ENCODE results near the gene DBN1.
"Not testable (repeated sequence)": the region's sequence is repeated elsewhere in the genome, so short reads cannot be mapped to it uniquely, and the experiment has no call there.

Gene DBN1

DNA sequence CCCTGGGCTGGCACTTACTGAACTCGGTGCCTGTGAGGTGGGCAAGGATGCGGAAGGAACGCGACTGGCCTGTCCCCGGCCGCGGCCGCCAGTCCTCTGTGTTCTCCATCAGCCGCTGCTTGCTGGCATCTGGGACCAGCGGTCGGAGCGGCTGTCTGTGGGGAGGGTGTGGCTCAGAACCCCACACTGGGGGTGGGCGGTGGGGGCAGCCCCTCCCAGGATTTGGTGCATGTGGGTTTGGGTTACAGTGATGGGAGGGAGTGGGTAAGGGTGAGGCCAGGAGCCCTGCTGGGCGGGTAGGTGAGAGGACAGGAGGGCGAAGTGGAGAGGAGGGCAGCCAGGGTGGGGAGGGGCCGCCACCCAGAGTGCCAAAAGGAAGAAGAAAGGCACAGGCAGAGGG is 17.6 kb upstream of the DBN1 start:
- DNase-seq, result no peak

DNA sequence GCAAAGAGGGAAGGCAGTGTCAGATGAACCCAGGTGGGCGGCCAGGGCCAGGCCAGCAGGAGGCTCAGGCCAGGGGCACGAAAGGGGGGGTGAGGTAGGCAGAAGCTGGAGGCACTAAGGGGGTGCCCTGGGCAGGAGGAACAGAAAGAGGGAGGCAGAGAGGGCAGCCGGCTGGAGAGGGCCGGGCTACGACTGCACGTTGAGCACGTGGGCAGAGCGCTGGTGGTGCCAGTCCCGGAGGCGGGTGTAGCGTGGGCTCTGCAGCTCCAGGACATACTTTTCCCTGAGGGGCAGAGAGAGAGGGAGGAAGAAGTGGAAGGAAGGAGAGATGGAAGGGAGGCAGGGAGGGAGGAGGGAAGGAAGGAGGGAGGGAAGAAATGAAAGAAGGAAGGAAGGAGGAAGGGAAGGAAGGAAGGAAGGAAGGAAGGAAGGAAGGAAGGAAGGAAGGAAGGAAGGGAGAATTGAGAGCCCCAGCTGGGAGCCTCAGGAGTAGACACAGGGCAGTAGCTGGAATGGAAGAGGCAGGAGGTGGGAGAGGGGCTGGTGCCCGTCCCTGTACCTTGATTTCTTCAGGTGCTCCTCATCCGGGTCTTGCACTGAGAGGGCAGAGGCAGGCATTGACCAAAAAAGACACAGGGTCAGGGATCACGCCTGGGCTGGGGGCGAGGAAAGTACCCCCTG is 17.0 kb upstream of the DBN1 start:
- DNase-seq, result no peak

DNA sequence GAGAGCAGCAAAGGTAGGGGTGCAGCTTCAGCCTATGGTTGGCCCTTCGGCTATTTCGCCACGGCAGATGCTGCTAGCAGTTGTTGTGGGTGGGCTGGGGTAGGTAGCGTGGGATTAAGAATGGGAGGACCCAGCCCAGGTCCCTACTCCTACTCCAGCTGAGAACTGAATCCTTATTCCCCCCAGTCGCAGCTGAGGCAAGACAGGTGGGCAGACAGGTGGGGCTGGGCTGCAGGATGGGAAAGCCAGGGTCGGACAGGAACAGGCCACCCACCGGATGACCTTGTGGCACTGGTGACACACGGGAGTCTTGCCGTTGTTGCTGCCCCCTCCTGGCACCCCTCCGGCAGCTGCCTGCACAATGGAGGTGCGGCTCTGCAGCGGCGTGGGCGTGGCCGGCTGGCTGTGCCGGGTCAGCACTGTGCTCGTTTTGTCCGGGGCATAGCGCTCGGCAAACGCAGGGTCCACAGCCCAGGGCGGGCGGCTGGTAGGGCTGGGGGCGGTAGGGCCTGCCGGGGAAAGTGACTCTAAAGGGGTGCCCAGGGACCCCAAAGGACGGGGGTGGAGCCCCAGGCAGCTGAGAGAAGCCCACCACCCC is 15.8 kb upstream of the DBN1 start:
- no peak for DNase-seq

DNA sequence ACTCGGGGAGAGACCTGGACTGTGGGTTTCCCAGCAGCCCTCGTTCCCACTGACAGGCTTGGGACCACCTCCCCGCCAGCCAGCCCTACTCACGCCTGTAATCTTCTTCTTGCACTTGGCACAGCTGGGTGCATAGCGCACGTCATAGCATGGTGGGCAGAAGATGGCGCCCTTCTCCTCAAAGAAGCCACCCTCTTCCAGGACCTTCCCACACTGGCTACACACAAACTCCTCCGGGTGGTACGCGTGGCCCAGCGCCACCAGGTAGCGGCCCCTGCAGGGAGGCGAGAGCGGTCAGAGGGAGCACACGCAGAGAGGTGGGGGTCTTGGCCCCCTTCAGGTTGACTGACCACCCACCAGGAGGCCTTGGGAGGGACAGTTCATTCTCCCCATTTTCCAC is 14.5 kb upstream of the DBN1 start:
- DNase-seq, result no peak

DNA sequence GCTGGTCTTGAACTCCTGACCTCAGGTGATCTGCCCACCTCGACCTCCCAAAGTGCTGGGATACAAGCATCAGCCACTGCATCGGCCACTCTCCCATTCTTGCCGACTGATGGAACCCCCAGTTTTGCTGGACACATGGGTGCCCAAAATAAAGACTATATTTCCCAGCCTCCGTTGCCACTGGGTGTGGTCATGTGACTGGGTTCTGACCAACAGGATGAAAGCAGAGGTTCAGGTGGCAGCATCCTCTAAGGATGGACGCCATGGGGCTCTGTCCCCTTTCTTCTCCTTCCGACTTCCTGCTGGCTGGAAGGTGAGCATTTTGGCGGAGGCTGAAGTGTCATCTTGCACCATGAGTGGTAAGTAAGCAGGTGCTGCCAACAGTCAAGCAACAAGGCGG is 13.7 kb upstream of the DBN1 start:
- DNase-seq, result no peak

DNA sequence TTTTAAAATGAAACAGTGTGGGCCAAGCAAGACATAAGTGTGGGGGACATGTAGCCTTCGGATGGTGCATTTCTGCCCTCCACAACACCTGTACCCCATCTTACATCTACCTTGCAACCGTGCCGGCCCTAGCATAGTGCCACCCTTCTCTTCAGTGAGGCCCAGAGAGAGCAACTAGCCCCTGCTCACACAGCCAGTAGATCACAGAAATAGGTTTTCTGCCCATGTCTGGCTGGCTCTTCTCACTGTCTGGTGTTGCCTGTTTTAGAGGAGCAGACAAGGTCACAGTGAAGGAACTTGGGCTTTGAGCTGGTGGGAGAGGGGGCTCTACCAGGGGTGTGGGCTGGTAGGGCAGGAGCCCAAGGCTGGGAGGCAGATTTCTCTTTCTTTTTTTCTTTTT is 12.8 kb upstream of the DBN1 start:
- no peak for DNase-seq

DNA sequence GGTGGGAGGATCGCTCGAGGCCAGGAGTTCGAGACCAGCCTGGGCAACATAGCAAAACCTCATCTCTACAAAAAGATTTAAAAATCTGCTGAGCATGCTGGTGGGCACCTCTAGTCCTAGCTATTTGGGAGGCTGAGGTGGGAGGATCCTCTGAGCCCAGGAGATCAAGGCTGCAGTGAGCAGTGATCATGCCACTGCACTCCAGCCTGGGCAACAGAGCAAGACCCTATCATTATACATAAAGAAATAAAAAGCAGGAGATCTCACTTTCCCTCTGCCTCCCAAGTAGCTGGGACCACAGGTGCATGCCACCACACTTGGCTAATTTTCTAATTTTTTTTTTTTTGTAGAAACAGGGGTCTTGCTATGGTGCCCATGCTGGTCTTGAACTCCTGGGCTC is 12.3 kb upstream of the DBN1 start:
- not testable (repeated sequence) for DNase-seq

DNA sequence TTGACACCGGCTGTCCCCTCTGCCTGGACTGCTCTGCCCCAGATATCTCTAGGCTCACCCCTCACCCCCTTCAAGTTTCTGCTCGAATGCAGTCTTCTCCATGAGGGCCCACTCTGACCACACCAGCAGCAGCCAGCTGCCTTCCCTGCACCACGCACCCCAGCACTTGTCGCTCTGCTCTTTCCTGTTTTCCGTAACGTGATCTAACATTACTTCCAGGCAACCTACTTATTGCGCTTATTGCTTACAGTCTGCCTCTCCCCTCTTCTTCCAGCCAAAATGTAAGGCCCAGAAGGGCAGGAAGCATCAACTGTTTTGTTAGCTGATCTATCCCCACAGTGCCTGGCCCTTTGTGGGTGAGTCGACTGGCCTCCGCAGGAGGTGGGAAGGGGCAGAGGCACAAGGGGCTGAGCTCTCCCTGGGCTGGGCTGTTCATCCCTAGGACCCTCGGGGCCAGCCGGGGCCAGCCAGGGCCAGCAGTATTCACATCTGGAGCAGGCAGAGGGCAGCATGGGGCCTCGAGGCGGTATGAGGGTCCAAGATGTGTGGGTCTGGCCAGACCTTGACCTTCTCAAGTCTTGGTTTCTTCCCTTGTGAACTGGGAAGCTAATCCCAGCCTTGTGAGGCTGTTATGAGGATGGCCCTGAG is 11.6 kb upstream of the DBN1 start:
- DNase-seq, result no peak

DNA sequence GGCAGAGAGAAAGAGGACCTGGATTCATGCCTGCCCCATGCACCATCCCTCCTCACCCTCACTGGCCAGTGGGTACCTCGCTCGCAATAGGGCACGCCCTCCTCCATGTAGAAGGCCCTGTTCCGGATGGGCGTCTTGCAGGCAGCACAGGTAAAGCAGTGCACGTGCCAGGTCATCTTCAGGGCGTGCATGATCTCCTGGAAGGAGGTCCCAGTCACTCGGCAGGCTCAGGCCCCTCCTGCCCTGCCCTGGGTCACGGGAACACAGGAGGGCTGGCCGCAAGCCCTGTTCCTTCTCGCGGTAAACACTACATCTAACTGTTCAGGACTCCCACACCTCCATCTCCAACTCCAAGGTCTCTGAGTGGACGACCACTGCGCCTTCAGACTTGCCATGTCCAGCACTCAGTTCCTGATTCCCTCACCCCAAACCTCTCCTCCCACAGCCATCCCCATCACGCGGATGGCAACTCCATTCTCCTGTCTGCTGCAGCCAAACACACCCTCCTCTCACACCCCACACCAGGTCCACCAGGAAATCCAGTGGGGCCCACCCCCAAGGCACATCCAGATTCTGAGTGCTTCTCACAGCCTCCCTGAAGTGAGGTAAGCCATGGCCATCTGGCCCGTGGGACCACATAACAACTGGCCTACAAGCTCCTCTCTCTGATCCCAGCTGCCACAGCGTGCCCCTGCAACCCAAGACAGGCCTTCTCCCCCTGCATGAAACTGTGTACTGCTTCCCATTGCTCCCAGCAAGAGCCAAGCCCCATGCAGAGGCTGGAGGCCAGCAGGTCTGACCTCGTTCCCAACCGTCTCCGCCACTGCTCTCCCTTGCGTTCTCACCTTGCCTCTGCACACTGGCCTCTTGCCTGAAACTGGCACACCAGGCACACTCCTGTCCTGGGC is 10.8 kb upstream of the DBN1 start:
- DNase-seq, result no peak

DNA sequence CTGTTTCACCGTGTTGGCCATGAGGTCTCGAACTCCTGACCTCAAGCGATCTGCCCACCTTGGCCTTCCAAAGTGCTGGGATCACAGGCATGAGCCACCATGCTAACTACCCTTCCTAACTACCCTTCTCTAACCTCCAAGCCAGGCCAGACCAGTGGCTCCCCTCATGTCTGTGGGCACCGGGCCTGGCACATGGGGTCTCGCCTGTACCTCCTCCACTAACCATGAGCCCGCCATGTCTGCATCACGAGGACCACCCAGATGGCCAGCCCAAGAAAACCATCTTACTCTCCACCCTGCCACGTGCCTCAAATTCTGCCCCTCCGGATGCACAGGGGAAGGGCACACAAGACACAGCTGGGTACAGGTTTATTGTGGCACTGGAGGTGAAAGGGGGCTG is 9.6 kb upstream of the DBN1 start:
- DNase-seq, result no peak

DNA sequence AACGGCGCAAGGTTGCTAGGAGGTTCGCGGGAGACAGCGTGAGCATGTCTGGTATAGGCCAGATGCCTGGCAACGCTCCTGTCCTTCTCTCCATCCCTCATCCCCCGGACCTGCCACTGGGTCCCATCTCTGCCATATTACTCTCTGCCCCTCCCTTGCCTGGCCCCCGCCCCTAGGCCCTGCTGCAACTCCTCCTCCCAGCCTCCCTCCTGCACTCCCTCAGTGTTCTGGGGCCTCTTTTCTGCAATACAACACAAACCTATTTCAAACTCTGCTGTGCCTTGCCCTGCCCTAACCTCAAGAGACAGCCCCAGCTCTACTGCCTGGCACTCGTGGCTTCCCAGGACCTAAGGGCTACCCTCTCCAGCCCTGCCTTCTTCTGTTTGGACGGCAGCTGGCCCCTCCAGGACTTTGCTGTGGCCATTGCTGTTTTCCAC is 8.9 kb upstream of the DBN1 start:
- no peak for DNase-seq

DNA sequence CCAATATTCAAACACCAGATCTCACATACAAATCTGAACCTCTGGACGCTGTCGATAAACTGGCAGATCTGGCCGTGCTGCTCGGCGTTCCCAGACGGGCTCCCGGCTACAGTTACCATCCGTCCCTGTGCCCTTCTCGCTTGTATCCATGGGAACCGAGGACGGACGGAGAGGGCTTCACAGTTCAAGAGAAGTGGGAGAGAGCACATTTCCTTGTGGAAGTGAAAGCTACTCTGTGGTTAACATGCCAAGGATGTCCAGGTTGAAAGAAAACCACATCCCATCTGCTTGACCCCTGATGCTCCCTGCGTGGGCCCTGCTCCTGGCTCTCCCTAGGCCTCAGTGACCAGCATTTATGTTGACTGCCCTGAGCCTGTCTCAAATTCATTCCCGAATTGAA is 6.3 kb upstream of the DBN1 start:
- peak; percentile 32 for DNase-seq

DNA sequence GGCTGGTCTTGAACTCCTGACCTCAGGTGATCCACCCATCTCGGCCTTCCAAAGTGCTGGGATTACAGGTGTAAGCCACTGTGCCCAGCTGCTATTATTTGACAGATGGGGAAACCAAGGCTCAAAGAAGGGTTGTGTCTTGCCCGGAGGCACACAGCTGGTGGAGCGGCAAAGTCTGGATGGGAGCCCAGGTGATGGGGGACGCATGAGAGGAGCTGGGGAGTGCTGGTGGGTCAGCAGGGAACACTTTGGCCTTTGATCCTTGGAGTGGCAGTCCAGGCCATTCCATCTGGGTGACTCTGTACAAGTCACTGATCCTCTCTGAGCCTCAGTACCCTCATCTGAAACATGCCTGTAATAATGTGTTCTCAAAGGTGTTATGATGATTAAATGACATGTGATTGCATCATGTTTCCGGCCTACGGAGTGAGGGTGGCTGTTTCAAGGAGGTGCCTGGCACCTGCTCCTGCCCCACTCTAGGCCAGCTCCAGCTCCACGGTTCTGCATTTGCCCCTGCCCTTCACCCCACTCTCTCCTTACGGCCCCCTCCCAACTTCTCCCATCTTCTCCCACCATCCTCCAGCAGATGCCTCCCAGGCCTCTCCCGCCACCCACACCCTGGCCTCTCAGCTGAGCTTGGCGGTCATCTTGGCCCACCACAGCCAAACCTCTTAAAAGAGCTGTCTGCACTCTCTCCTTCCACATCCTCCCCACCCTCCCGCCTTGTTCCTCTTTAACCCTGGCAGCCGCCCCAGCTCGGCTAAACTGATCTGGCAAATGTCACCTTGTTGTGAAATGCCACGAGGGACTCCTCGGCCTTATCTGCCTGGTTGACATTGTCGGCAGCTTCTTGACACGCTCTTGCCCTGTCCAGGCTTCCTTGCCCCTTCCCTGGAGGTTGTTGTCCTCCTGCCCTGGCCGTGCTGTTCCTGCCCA is 5.5 kb upstream of the DBN1 start:
- peak; percentile 45 for DNase-seq

DNA sequence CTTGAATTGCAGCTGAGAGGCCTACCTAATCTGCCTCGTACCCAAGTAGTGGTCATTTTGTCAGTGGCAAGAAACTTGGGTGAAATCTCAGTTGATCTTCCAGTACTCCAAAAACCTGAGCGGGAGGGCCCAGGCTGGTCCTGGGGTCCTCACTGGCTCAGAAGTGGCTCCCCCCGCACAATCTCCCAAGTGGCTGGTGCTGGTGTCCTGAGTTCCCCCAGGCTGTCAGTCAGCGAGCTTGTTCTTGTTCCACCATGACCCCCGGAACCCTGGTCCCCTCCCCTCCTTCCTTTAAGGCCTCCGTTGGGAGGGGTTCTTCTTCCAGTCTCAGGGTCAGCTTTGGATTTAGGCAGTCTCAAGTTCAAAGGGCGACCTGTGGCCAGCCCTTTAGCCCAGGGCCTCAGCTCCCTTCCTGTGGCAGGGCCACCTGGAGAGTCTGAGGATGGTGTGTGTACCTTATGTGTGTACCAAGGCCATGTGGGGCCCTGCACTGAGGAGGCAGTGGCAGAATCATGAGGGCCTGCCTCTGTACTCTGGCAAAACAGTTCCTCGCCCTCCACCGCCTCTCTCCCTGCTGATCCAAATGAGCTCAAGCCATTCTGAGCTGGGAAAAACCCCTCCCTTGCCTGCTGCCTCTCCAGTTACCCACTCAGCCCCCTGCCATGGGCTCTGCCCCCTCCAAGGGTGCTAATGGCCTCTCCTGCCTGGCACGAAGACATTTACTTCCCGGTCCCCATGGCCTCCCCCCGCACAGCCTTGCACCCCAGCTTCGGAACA is 4.5 kb upstream of the DBN1 start:
- DNase-seq, result no peak

DNA sequence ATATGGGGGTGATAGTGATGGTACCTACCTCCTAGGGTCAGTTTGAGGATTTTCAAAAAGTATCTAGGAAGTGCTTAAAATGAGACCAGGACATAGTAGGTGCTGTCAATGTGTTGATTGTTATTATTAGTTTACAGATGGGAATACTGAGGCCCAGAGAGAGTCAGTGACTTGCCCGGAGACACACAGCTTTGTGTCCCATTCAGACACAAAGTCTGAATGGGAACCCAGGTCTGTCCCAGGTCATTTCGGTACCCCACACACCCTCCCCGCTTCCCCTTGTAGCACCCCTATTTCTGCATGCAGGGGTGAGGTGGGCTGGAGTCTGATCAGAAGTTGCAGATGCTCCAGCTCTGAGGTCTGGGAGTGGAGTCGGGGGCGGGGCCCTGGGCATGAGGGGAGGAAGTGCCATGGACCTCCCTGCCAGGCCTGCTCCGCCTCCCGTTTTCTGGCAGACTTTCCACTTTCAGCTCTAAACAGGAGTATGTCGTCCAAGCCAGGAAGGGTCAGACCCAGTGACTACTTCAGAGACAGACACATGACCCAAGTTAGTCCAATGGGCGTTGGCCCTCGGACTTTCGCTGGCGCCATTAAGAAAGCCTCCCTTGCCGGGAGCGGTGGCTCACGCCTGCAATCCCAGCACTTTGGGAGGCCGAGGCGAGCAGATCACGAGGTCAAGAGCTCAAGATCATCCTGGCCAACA is 3.2 kb upstream of the DBN1 start:
- peak; percentile 65 for DNase-seq

DNA sequence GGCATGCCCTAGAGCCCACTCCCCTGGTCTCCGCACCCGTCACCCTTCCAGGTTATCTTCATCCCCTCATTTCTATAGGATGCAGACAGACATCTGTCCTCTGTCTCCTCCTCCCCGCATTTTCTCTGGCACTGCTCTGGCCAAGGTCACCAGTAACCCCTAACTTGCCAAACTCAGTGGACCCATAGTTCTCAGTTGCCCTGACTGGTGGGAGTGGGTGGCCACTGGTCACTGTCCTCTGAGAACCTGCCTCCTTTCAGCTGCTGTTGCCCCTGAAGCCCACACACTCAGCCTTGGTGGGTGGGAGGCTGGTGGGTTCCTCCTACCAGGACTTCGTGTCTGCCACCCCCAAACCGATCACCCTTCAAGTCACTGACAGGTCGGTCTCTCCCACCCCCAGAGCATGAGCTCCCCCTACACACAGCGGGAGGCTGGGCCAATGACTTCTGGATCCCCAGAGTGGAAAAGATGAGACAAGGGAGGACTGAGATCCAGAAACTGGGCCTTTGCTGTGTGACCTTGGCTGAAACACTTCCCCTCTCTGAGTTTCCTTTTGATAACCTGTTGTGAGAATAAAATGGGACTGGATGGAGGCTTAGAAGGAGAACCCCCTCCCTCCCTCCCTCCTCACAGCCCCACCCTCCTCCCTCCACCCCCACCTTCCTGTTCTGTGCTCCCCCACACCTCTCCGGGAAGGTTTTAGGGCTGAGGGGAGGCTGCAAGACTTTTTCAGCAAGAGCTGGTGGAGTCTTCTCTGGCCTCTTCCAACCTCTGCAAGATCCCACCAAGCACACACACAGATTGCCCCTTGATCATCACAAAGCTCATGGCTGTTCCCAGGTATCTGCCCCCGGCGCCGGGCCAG is 2.4 kb upstream of the DBN1 start:
- DNase-seq, result no peak

DNA sequence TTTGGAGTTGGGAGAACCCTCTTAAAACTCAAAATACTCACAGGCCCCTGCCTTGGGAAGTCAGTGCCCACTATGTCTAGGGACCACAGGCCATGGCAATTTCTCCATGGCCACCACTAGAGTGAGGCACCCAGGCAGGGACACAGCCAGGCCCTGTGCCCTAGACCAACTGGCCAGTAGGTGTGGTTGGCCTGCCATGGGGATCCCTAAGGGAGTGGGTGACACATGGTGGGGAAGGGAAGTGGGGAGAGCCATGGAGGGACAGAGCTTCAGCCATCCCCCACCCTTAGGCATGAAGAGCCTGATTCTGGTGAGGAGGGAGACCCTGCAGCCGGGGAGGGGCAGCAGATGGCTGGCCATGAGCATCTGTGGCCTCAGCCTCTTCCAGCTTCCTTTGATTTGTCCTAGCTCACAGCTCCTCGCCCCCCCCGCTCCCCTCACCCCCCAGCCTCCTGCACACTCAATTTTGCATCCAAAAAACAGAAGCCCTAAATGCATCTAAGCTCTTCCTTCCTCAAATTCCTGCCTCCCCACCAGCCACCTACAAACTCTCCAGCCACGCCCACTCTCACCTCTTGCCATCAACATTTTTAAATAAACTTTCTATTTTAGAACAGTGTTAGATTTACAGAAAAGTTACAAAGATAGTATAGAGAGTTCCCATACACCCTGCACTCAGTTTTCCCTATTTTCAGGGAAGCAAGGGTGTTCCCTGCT is 1.6 kb upstream of the DBN1 start:
- no peak for DNase-seq

DNA sequence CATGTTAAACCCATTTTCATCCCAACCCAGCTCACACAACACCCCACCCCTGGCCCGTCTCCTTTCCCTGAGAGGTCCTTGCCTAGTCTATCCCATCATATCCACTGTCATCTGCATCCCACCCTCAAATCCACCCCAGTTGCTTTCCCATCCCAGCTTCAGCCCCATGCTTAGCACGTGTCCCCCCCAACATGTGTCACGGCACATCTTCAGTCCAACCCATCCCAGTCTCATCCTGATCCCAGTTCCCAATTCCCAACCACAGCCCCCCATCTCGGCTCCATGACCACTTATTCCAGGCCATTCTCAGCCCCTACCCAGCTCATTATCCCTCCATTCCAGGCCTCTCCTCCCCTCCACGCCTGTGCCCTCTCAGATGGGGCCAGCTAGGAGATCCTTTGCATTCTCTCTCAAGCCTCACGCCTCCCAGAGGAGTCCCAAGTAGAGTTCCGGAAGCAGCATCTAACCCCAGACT is 605 bp upstream of the DBN1 start:
- no peak for DNase-seq
